LoVo (cell line): ENCODE measurements around the gene NPIPB6.

ENCODE experiments used
- DNase-seq: peaks from one replicate; pipeline ENCODE4 v3.0.0-alpha.2; 2016; ENCODE audit warnings: low spot score

Gene NPIPB6

DNA sequence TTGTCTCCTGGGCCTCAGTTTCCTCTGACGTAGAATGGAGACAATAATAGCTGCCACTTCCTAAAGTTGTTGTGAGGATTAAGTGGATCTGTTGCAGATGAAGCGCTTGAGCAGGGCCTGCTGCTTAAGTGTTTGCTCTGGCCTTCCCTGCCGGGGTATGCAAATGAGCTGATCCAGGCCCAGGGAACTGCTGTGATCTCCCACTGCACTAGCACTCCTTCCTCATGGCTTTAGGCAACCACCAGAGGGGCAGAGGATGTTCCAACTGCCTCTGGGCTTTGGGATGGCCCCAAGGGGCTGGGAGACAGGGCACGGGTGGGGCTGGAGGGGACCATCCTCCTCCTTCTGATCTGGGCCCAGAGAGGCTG, 64.8 kb downstream of the NPIPB6 start:
- no peak for DNase-seq

DNA sequence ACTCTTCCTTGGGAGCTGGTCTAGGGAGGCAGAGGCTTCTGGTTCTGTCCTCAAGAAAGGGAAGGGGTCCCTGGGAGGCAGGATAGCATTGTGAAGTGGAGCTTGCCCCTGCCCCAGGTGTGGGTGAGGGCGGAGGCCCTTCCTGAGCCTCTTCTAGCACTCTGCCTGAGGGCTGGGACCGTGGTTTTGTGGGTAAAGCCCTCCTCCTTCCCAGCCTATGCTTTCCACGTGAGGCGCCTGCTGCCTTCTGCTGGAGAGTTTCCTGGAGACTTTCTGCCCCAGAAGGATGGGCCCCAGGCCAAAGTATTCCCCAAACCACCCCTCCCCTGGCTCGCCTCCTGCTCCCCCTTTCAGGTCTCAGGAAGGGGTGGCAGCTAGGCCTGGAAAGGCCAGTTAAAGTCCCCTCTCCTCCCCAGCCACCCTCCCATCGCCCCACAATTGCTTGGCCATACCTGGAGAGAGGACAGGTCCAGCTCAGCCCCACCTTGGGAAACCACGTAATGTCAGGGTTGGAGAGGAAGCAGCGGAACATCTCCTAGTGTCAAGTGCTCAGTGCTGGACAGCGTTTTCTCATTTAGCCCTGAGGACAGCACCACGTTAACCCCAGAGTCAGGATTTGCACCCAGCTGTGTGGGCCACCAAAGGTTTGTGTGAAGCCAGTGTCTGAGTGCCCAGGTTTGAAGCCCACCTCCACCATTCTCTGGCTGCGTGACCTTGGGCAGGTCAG, 65.4 kb downstream of the NPIPB6 start:
- no peak for DNase-seq

DNA sequence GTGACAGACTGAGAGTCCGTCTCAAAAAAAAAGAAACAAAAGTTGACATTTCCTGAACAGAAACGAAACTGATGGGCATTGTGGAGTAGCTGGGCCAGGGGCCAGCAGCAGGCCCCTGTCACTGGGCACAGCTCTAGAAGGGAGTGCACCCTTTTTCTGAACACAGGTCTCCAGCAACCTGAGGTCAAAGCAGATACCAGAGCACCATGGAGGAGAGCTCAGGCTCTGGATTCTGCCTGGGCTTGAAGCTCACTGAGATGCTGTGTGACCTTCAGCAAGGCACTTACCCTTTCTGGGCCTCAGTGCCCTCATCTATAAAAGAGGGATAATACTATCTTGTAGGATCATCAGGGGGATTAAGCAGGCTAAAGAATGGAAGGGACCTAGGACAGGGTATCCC, 66.0 kb downstream of the NPIPB6 start:
- DNase-seq: no peak

DNA sequence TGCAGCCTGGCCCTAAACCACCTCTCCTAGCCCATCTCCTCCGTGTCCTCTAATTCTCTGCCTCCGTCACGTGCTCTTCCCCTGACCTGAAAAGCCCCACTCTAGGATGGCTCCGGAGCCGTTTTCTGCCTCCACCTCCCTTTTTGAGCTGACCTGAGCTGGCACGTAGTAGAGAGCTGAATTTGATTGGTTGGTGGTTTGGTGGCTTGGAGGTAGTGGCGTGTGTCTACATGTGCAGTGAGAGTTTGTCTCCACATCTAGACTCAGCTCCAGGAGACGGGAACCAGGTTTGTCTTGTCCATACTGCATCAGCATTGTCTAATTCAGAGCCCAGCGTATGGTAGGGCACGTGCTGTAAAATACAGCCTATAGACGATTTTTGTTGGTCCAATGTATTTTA, 68.0 kb downstream of the NPIPB6 start:
- DNase-seq: no peak

DNA sequence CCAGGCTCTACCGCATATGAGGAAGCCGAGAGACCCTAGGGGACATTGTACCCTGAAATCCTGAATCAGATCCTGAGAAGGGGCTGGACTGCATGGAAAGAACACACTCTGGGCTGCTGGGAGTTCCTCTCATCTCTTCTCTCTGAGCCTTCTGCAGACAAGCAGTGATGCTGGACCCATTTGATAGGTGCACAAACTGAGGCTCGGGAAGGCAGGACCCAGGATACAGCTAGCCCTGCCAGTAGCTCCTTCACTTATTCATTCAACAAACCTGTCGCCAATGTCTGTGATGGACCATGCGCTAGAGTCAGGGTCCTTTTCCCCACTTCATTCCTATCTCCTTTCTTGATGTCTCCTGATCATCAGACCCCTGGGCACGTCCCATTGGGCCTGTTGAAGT, 69.1 kb downstream of the NPIPB6 start:
- DNase-seq: no peak

DNA sequence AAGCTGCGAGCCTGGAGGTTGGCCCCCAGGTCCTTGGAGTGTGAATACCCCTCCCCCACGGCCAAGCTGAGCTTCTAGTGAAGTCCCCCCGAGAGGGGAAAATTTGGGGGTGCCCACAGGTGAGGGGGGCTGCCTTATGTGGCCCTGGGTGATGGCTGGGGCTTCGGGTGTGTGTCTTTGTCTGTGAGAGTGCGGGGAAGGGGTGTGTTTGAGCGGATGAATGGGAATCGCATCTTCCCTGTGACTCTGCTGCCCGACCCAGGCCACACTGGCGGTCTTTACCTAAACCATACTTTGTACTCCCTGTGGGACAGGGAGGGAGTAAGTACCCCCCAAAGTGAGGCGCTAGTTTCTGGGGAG, 69.7 kb downstream of the NPIPB6 start:
- DNase-seq: no peak

DNA sequence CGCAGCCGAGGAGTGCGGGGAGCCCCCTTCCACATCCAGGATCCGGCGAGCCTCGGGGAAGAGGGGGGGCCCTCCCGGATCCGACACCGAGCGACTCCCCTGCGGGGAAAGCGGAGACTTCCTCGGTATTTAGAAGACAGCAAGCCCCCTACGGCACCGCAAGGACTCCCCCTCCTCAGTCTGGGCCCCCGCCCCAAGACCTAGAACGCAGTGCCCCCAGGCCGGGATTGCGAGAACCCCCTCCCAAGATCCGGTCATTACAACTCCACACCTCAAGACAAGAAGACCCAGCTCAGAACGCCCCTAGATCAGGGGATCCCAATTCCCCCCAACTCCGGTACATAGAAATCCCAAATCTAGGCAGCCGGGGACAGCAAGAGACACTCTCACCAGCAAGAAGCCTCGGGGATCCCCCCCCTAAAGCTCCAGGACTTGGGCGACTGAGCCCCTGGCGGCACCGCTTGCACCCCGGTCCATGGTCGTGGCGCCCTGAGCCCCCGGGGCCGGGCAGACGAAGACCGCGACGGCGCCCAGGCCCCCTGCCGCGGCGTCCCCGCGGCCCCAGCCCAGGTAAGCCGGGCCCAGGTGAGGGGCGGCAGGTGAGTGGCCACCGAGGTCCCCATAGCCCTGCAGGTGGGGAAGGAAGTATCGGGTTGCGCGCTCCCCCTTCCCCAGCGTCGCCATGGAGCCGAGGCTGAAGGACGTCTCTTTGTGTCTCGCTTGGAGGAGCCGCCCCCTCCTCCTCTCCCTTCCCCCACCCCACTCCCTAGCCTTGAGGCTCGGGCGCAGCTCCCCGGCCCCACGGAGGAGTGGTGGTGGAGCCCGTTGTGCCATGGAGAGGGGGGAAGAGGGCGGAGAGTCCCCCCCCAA, 70.3 kb downstream of the NPIPB6 start:
- DNase-seq: no peak
